ENCODE measurements around the gene FAP.

Gene FAP

DNA sequence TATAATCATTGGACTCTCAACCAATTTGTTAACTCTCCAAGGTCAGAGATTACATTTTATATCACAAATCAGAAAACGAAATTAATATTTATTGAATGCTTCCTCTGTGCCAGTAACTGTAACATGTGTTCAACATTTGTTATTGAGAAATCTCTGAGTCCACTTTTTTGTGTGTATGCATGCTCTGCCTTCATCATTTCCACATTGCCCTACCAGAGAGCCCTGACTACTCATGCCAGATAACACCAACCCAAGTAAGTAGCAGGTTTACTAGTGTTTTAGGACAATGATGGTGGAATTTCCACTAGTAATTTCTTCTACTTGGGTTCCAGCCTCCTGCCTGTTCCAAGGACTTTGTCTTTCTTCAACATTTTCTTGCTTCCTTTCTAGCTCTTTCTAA lies 14.2 kb upstream of the FAP start:
- no peak for TF ChIP-seq CTCF (IDR thresholded peaks at IDR 0.05; ENCODE audit: control insufficient read depth, extremely low read depth, insufficient read depth)

DNA sequence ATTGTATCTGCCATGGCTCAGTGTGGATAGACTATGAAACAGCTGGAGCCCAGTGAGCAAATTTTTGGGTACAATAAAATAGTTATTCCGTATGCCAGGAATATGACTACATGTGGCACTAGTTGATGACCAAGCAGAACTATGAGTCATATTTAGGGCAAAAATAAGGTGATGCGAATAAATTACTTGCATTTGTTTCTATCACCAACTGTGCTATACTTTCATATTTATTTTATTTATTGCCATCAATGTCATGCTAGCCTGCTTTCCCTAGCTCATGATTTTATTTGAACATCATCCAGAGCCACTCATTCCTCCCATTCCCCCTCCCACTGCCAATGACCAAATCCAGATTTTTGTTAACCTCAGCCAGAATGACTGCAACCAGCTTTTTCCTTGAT lies 13.3 kb upstream of the FAP start:
- no peak for TF ChIP-seq CTCF (IDR thresholded peaks at IDR 0.05; ENCODE audit: control insufficient read depth, extremely low read depth, insufficient read depth)
- no peak overlapping the region for H3K4me3 ChIP-seq (ENCODE audit: low read depth, low read length)
- DNase-seq (ENCODE audit: low read depth): no peak

More for the DNA sequence above, 14.2 kb upstream of the FAP start:
- H3K4me3 ChIP-seq (ENCODE audit: low read depth, low read length): no peak overlapping the region
- DNase-seq (ENCODE audit: low read depth): no peak

GRCh38 chr2:162254236-162254871 lies 11.1 kb upstream of the FAP start:
- DNase-seq (ENCODE audit: low read depth): no peak
- TF ChIP-seq CTCF (IDR thresholded peaks at IDR 0.05; ENCODE audit: control insufficient read depth, extremely low read depth, insufficient read depth): no peak
- H3K4me3 ChIP-seq (ENCODE audit: low read depth, low read length): no peak overlapping the region

GRCh38 chr2:162253435-162253834 lies 10.2 kb upstream of the FAP start:
- DNase-seq (ENCODE audit: low read depth): no peak
- no peak overlapping the region for H3K4me3 ChIP-seq (ENCODE audit: low read depth, low read length)
- no peak for TF ChIP-seq CTCF (IDR thresholded peaks at IDR 0.05; ENCODE audit: control insufficient read depth, extremely low read depth, insufficient read depth)

- no peak overlapping the region for H3K4me3 ChIP-seq (ENCODE audit: low read depth, low read length)
- DNase-seq (ENCODE audit: low read depth): no peak
- no peak for TF ChIP-seq CTCF (IDR thresholded peaks at IDR 0.05; ENCODE audit: control insufficient read depth, extremely low read depth, insufficient read depth)
Observed at GRCh38 chr2:162252153-162252552, 8.9 kb upstream of the FAP start.

GRCh38 chr2:162245781-162246180 lies 2.5 kb upstream of the FAP start:
- DNase-seq (ENCODE audit: low read depth): no peak
- TF ChIP-seq CTCF (IDR thresholded peaks at IDR 0.05; ENCODE audit: control insufficient read depth, extremely low read depth, insufficient read depth): no peak
- no peak overlapping the region for H3K4me3 ChIP-seq (ENCODE audit: low read depth, low read length)

DNA sequence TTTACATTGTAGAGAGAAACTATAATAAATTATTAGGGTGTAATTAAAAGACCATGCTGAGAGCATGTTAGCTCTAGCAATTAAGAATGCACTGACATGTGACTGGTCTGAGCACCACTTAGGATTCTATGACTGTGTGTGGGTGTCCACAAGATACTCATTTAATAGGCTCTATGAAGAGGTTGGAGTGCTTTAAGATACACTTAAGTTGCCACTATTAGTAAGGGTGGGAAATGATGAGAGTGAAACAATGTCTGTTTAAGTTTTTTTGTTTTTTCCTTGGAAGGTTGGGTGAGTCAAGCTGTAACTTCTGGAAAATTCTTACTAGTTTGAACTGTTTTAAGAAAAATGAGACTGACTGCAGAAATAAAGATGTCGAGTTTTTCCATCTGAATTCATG lies 1.8 kb upstream of the FAP start:
- TF ChIP-seq CTCF (IDR thresholded peaks at IDR 0.05; ENCODE audit: control insufficient read depth, extremely low read depth, insufficient read depth): no peak
- DNase-seq (ENCODE audit: low read depth): no peak
- no peak overlapping the region for H3K4me3 ChIP-seq (ENCODE audit: low read depth, low read length)

Measured in LNCaP clone FGC (cell line).